IPS-11a (cell line): ENCODE measurements around the gene PTTG1IP.

Source experiments
- H3K4me3 ChIP-seq: one replicate; pipeline ENCODE4 v1.5.1; 2013; ENCODE audit warnings: low read depth, low read length, control low read depth

PTTG1IP gene

GRCh38 chr21:44869781-44870747, 3.4 kb downstream of the PTTG1IP start:
- no peak overlapping the region for H3K4me3 ChIP-seq

DNA sequence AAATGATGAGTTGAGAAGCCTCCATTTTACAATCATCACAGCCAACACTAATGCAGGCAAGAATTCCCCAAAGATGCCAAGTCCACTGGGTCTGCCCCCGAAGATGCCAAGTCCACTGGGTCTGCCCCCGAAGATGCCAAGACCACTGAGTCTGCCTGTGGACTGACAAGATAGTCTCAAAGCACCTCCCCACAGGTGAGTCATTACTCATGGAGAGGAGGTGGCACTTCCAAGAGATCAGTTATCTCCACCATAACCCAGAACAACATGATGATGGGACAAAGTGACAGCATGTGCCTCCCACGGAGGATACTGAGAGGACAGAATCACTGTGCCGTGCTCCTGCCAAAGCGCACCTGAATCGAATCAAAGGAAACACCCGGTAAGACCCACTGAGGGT, 4.8 kb downstream of the PTTG1IP start:
- no peak overlapping the region for H3K4me3 ChIP-seq

- no peak overlapping the region for H3K4me3 ChIP-seq
These were observed 5.3 kb downstream of the PTTG1IP start for GRCh38 chr21:44867999-44868700.

GRCh38 chr21:44867464-44867863, 6.0 kb downstream of the PTTG1IP start:
- no peak overlapping the region for H3K4me3 ChIP-seq

DNA sequence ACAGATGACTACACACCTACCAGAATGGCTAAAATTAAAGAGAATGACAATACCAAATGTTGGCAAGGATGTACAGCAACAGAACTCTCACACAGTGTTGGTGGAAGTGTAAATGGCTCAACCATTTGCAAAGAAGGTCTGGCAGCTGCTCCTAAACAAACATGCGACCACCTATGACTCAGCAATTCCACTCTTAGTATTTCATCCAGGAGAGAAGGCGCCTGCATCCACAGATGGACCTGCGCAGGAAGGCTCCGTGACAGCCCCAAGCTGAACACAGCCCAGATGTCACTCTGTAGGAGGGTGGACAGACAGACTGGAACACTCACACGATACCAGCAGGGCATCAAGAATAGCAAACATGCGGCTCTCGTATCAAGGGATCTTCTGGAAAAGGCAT, 6.7 kb downstream of the PTTG1IP start:
- H3K4me3 ChIP-seq: no peak overlapping the region

DNA sequence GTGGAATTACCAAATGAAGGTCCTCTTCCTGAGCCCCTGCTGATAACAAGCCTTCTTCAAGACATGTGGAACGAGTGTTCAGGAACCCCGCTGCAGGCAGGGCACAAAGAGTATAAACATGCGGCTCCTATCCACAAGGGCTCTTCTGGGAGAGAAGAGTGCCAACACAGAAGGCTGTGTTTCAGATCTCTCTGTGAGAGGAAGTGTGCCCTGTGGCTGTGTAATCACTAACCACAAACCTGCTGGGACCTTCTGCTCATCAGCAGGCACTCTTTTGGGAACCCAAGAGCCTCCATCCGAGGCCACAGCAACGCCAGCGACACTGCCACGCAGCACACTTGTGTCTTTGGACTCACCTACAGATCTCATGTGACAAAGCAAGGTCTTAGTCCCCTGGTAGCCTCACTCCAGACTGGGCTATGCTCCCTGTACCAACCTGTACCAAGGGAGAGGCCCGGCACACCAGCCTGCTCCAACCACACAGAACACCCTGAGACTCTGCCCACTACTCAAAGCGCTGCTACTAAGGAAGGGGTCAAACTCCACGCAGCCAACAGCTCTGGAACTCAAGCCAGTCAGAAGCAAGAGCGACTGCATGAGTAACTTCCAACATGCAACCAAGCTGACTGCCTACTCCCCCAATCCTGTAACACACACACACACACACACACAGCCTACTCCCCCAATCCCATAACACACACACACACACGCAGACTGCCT, 7.8 kb downstream of the PTTG1IP start:
- no peak overlapping the region for H3K4me3 ChIP-seq

DNA sequence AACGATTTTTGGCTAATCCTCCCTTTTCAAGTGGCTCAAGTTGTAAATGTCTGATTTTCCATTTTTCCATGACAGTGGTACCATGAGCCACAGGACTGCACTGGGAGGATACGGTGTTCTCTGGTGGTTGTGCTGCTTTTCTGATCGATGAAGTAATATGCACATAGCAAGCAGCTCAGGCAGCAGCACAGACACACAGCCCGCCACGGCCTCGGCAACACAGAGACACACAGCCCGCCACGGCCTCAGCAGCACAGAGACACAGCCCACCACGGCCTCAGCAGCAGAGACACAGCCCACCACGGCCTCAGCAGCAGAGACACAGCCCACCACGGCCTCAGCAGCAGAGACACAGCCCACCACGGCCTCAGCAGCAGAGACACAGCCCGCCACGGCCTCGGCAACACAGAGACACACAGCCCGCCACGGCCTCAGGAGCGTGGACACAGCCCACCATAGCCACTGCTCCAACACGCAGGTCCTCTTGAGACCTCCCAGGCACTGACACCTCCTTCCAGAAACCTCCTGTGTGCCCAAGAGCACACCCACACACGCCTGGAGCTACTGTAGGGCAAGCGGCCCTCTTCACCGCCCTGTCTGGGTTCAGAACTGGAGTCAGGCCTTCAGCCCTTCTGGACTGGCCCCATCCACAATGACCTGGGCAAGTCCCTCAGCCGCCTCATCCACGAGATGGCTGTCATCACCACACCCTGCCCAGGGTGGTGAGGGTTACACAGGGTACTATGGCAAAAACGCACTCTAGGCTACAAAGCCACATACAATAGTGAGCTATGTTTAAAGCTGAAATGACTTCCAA, 10.4 kb downstream of the PTTG1IP start:
- no peak overlapping the region for H3K4me3 ChIP-seq

- H3K4me3 ChIP-seq: no peak overlapping the region
These were observed 14.7 kb downstream of the PTTG1IP start for GRCh38 chr21:44858791-44859190.

DNA sequence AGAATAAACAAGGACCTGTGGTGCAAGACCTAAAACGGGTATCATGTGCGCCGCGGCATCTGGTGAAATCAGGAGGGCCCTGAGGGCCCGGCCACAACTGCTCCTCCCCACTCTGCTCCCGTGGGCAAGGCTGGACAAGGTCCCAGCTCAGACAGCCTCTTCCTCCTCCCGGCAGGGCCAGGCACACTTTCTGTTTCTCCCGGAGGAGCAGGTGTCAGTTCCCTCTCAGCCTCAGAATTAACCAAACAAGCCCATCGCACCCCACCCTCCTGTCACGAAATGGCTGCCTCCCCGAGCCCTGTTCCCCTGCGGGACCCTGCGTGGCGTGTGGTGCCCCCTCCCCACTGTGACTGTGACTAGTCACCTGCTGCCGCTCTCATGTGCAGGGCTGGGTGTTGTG, 15.2 kb downstream of the PTTG1IP start:
- H3K4me3 ChIP-seq: no peak overlapping the region

DNA sequence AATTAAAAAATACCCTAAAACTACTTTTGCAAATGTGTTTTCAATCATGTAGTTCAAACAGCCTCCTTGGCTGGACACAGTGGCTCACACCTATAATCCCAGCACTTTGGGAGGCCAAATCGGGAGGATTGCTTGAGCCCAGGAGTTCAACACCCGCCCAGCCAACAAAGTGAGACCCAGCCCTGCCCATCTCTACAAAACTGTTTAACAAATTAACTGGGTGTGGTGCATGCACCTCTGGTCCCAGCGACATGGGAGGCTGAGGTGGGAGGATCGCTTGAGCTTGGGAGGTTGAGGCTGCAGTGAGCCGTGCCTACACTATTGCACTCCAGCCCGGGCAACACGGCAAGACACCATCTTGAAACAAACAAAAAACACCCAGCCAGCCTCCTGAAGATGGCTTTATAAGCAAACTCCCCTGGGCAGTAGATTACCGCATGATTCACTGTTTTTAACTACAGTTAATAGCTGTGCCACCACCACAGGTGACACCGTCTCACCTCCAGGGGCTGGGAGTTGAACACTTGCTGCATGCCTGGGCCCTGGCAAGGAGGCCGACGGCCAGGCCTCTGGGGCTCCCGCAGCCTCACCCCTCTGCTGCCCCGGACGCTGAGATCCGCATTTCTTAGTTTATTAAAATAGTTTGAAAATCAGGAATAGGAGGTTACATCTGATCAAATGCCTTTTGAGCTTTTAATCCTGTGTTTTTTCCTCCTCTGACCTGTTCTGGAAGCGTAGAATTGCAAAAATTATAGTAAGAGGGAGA, 16.2 kb downstream of the PTTG1IP start:
- H3K4me3 ChIP-seq: no peak overlapping the region

DNA sequence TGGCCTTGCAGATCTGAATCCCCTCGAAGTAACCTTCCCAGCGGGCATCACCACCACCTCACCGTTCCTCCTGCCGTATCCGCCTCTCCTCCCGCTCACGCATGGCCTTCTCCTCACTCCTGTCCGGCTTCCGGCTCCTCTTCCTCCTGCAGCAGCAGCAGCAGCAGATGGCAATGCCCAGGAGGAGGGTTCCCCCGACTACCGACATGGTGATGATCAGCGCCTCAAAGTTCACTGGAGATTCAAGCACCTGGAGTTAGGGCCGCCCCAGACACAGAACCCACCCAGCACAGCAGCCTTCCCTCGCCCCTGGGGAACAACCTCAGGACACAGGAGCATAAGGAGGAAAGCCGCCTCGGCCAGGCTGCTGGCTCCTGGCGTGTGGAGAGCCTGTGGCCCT, 17.4 kb downstream of the PTTG1IP start:
- no peak overlapping the region for H3K4me3 ChIP-seq

DNA sequence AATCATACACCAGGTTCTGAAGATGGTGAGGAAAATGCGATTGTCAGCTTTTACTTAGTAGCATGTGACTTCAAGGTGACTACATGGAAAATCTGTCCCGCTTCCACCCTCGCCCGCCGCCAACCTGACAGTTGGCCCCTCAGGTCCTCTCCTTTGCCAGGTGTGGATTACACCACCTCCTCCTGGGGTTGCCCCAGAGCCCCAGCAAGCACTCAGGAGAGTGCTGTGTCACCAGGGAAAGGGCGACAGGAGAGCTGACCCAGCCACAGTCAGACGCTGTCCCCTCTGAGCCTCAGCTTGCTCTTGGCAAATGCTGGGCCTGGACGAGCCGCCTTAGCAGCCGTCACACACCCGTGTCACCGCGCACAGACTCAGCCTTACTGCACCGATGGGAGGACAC, 17.9 kb downstream of the PTTG1IP start:
- H3K4me3 ChIP-seq: no peak overlapping the region

- H3K4me3 ChIP-seq: no peak overlapping the region
These were observed 18.6 kb downstream of the PTTG1IP start for GRCh38 chr21:44854664-44855446.

GRCh38 chr21:44854391-44854663, 19.2 kb downstream of the PTTG1IP start:
- H3K4me3 ChIP-seq: no peak overlapping the region

DNA sequence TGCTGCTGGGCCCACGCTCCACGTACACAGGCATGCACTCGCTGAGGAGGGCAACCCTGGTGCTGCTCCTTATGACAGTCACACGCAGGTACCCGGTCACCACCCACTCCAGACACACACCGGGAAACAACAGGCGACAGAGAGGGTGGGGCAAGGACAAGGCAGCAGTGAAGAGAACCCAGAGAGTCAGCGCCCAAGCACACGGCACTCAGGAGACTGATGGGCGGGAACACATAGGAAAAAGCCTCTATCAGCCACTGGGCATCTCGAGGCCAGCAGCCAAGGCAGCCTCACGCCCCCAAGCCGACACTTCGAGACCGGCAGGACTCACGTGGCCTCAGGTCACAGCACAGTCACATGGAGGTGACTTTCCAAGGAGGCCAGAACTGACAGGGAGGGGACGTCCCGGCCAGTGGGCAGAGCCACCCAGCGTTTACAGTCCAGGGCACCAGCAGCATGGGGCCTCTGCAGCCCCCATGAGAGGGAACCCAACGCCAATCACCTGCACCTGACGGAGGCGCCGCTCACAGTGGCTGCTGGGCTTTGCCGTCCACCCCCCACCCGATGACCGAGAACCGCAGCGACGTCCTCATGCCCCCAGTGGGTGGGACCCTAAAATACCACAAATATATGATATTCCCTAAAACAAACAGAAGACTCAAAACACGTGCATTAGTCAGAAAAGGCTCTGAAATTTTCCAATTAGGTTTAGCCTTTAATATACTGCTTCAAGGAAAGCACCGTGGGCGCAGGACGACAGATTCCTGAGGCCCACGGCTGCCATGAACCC, 19.7 kb downstream of the PTTG1IP start:
- no peak overlapping the region for H3K4me3 ChIP-seq

DNA sequence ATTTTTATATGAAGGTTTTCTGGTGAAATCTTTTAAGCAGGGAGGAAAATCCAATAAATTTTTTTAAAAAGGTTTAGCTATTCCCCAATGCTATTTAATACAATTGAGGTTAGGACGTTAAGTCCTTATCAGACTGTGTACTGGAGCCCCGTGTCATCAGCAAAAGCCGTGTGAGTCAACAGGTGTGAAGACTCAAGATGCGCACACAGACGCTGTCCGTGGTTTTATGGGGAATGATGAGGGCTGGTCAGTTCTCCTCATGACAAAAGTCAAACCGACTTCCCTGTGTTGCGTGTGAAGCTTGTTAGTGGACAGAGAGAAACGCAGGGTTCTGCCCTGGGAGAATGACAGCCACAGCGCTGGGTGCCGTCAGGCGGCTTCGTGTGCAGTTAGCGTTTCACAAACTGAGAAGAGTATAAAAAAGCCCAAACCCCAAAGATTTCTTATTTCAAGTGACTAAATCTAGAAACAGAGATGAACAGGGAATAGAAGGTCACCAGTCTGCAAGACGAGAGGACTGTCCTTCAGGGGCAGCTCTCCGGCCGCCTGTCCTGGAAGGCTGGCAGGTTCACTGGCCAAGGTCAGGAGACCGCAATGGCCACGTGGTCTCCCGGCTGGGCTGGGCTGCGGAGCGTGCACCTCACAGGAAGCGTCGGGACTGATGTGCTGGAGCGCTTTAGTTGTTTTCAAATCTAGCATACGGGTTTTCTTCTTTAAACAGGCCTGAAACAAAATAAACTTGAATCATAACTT, 22.4 kb downstream of the PTTG1IP start:
- H3K4me3 ChIP-seq: no peak overlapping the region

- no peak overlapping the region for H3K4me3 ChIP-seq
These were observed 23.2 kb downstream of the PTTG1IP start for GRCh38 chr21:44850208-44850800.
